ENCODE results near the gene GHDC. TPM values are rescaled to one million over a fixed set of nuclear protein-coding genes. Genes with fewer than 3 reads are reported as not detected.
"Not testable (repeated sequence)": the region's sequence is repeated elsewhere in the genome, so short reads cannot be mapped to it uniquely, and the experiment has no call there.

GHDC gene
- total RNA-seq, result 10 to 100 TPM; 13.2 to 17.5 TPM

GRCh38 chr17:42193969-42194899, at the start of gene GHDC:
Gene GHDC, minus strand, starts transcription at chr17:42194494. Its CDS starts 913 bp downstream, at chr17:42193581.
- Mint-ChIP-seq H3K4me3 (peak within 1 kb of the TSS; percentile 98), H3K9me3 (no peaks in the 10 kb centered on the region), H3K27ac (peak within 1 kb of the TSS; percentile 87 to 92), H3K36me3 (no peaks in the 10 kb centered on the region), H3K27me3 (no peaks in the 10 kb centered on the region), H3K4me1 (ENCODE audit: low read depth in 2 of 2) (peaks cover 13 to 16% of the 10 kb centered on the region in 2 donors)
- peak; percentile 93 to 97 for ATAC-seq
- peak; percentile 83 for DNase-seq (ENCODE audit: low spot score)

- Mint-ChIP-seq H3K4me3 (no peak overlapping the region), H3K4me1 (ENCODE audit: low read depth in 2 of 2) (peaks cover 35 to 45% of the 10 kb centered on the region in 2 donors), H3K27me3 (no peaks in the 10 kb centered on the region), H3K27ac (peak overlapping the region in 1 of 2 donors; percentile 4), H3K36me3 (no peaks in the 10 kb centered on the region), H3K9me3 (no peaks in the 10 kb centered on the region)
- DNase-seq (ENCODE audit: low spot score), result no peak
- ATAC-seq, result no peak
Observed at GRCh38 chr17:42243493-42243982, 49.2 kb upstream of the GHDC start.

DNA sequence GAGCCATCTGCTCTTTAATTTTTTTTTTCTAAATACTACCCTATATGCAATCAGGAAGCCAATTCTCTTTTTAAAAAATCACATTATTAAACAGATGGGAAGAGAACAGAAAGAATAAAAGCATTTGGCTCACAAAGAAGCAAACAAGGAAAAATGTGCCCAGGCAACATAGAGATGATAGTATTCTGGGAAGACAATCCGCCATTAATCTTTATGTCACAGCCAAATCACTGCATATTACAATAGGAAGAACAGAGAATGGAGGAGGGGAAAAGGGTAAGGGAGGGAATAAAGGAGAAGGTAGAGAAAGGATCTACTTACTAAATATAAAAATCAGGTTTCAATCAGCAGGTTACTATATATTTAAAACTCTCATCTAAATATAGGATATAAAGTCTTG, 47.6 kb upstream of the GHDC start:
- Mint-ChIP-seq H3K27ac (peak overlapping the region in 1 of 2 donors; percentile 38), H3K4me1 (ENCODE audit: low read depth in 2 of 2) (peaks cover 25 to 35% of the 10 kb centered on the region in 2 donors)

GRCh38 chr17:42240863-42241262, 46.6 kb upstream of the GHDC start:
- DNase-seq (ENCODE audit: low spot score); H3K4me3 Mint-ChIP-seq; H3K36me3 Mint-ChIP-seq; H3K9me3 Mint-ChIP-seq; H3K27me3 Mint-ChIP-seq; ATAC-seq: not testable (repeated sequence)
- Mint-ChIP-seq H3K27ac (peak overlapping the region in 1 of 2 donors; percentile 54), H3K4me1 (ENCODE audit: low read depth in 2 of 2) (peaks cover 24 to 30% of the 10 kb centered on the region in 2 donors)

More for the DNA sequence above, 47.6 kb upstream of the GHDC start:
- DNase-seq (ENCODE audit: low spot score) (no peak), ATAC-seq (no peak)
- Mint-ChIP-seq H3K4me3 (no peak overlapping the region), H3K27me3 (no peaks in the 10 kb centered on the region), H3K36me3 (no peaks in the 10 kb centered on the region), H3K9me3 (no peaks in the 10 kb centered on the region)

DNA sequence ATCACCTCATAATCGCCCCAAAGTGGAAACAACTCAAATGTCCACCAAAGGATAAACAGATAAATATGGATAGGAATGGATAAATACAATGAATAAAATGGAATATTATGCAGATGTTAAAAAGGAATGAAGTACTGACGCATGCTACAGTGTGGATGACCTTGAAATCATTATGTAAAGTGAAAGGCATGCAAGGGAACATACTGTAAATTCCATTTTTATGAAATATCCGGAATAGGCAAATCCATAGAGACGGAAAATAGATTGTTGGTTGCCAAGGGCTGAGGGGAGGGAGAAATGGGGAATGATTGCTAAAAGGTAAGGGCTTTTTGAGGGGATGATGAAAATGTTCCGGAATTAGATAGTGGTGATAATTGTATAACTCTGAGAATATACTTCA, 45.9 kb upstream of the GHDC start:
- no peaks in the 10 kb centered on the region for H3K9me3 Mint-ChIP-seq
- H3K4me1 Mint-ChIP-seq (ENCODE audit: low read depth in 2 of 2), result peaks cover 22 to 30% of the 10 kb centered on the region in 2 donors
- ATAC-seq, result no peak
- peak overlapping the region in 1 of 2 donors; percentile 54 for H3K27ac Mint-ChIP-seq
- H3K4me3 Mint-ChIP-seq, result no peak overlapping the region
- H3K27me3 Mint-ChIP-seq, result no peaks in the 10 kb centered on the region
- no peak for DNase-seq (ENCODE audit: low spot score)
- no peaks in the 10 kb centered on the region for H3K36me3 Mint-ChIP-seq

GRCh38 chr17:42239576-42239975, 45.3 kb upstream of the GHDC start:
- peak overlapping the region in 1 of 2 donors; percentile 54 for H3K27ac Mint-ChIP-seq
- DNase-seq (ENCODE audit: low spot score); H3K36me3 Mint-ChIP-seq; H3K27me3 Mint-ChIP-seq; H3K9me3 Mint-ChIP-seq; ATAC-seq; H3K4me3 Mint-ChIP-seq: not testable (repeated sequence)
- peaks cover 26 to 30% of the 10 kb centered on the region in 2 donors for H3K4me1 Mint-ChIP-seq (ENCODE audit: low read depth in 2 of 2)

DNA sequence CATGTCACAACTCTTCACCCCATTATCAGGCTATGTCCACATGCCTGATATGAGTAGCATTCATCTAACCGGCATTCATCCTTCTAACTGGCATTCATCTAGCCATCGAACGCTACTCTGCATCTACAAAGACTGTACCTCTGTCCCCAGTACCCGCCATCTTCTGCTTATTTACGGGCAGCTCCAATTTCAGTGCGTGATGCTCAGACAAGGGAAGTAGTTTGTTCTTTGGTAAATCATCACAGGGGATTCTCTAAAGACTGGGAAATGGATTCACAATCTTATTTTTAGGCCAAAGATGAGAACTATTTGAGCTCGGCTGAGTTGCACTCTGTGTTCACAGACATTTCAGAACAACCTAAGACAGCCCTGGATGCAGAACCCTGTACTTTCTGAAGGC, 42.5 kb upstream of the GHDC start:
- no peak for DNase-seq (ENCODE audit: low spot score)
- Mint-ChIP-seq H3K27me3 (no peaks in the 10 kb centered on the region), H3K9me3 (no peaks in the 10 kb centered on the region), H3K27ac (peak overlapping the region in 1 of 2 donors; percentile 28), H3K36me3 (no peaks in the 10 kb centered on the region), H3K4me1 (ENCODE audit: low read depth in 2 of 2) (peaks cover 18 to 23% of the 10 kb centered on the region in 2 donors), H3K4me3 (no peak overlapping the region)
- no peak for ATAC-seq

DNA sequence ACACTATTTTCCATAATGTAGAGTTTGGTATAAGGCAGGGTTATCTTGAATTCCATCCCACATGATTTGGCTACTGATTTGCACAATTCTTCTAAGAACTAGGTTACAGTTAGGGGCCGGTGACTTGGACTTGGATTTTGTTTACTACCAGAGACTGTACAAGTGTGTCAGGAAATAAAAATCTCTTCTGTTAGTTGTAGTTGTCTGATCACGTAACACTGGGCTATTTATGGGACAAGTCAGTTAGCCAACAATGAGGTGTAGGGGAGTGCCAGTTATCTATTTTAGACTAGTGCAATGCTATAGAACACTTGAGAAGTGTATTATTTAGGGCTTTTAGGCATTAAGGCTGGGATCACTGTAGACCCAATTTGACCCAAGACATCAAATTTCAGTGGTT, 39.7 kb upstream of the GHDC start:
- Mint-ChIP-seq H3K4me3 (no peak overlapping the region), H3K36me3 (no peaks in the 10 kb centered on the region), H3K9me3 (no peaks in the 10 kb centered on the region), H3K4me1 (ENCODE audit: low read depth in 2 of 2) (peaks cover 11 to 18% of the 10 kb centered on the region in 2 donors), H3K27ac (no peak overlapping the region), H3K27me3 (no peaks in the 10 kb centered on the region)
- ATAC-seq (no peak), DNase-seq (ENCODE audit: low spot score) (no peak)

- peaks cover 15 to 21% of the 10 kb centered on the region in 2 donors for H3K4me1 Mint-ChIP-seq (ENCODE audit: low read depth in 2 of 2)
- H3K27ac Mint-ChIP-seq, result no peak overlapping the region
- H3K4me3 Mint-ChIP-seq, result no peak overlapping the region
- H3K9me3 Mint-ChIP-seq, result no peaks in the 10 kb centered on the region
- H3K36me3 Mint-ChIP-seq, result no peaks in the 10 kb centered on the region
- no peaks in the 10 kb centered on the region for H3K27me3 Mint-ChIP-seq
- DNase-seq (ENCODE audit: low spot score) (no peak), ATAC-seq (no peak)
Observed at GRCh38 chr17:42233156-42233555, 38.9 kb upstream of the GHDC start.

GRCh38 chr17:42230225-42230624, 35.9 kb upstream of the GHDC start:
- Mint-ChIP-seq H3K9me3 (no peaks in the 10 kb centered on the region), H3K4me1 (ENCODE audit: low read depth in 2 of 2) (peaks cover 11 to 19% of the 10 kb centered on the region in 2 donors), H3K27me3 (no peaks in the 10 kb centered on the region), H3K36me3 (no peaks in the 10 kb centered on the region), H3K27ac (peak overlapping the region in 1 of 2 donors; percentile 47), H3K4me3 (no peak overlapping the region)
- DNase-seq (ENCODE audit: low spot score) (no peak), ATAC-seq (peak in 1 of 2 donors; percentile 92)

- Mint-ChIP-seq H3K4me1 (ENCODE audit: low read depth in 2 of 2) (peaks cover 11 to 13% of the 10 kb centered on the region in 2 donors), H3K36me3 (no peaks in the 10 kb centered on the region), H3K4me3 (no peak overlapping the region), H3K27ac (no peak overlapping the region), H3K27me3 (no peaks in the 10 kb centered on the region), H3K9me3 (no peaks in the 10 kb centered on the region)
- no peak for ATAC-seq
- no peak for DNase-seq (ENCODE audit: low spot score)
Observed at GRCh38 chr17:42227849-42228700, 33.8 kb upstream of the GHDC start.

GRCh38 chr17:42225646-42226045, 31.4 kb upstream of the GHDC start:
- H3K9me3 Mint-ChIP-seq, result no peaks in the 10 kb centered on the region
- ATAC-seq (no peak), DNase-seq (ENCODE audit: low spot score) (no peak)
- H3K27ac Mint-ChIP-seq, result no peak overlapping the region
- H3K27me3 Mint-ChIP-seq, result no peaks in the 10 kb centered on the region
- H3K36me3 Mint-ChIP-seq, result peaks cover 10% of the 10 kb centered on the region
- H3K4me1 Mint-ChIP-seq (ENCODE audit: low read depth in 2 of 2), result peaks cover 19% of the 10 kb centered on the region in 2 donors
- H3K4me3 Mint-ChIP-seq, result no peak overlapping the region

DNA sequence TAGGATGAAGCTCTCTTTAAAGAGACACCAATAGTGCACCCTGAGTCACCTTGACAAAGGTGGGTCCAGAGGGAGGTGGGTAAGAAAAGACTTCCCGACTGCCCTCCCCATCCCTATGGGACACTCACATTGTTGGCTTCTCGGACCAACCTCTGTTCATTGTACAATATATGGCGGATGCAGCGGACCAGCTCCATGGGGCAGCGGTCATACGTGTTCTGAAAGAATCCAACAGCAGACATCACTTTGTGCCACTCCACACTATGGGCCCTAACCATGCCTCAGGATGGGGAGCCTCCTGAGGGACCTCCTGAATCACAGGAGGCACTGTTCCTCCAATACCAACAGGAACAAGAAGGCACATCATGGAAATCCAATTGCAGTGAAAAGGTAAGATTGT, 30.4 kb upstream of the GHDC start:
- DNase-seq (ENCODE audit: low spot score) (no peak), ATAC-seq (no peak)
- peak overlapping the region in 1 of 2 donors; percentile 58 for H3K27ac Mint-ChIP-seq
- H3K4me1 Mint-ChIP-seq (ENCODE audit: low read depth in 2 of 2), result peaks cover 13 to 19% of the 10 kb centered on the region in 2 donors
- no peak overlapping the region for H3K4me3 Mint-ChIP-seq
- H3K36me3 Mint-ChIP-seq, result peaks cover 10% of the 10 kb centered on the region
- H3K9me3 Mint-ChIP-seq, result no peaks in the 10 kb centered on the region
- no peaks in the 10 kb centered on the region for H3K27me3 Mint-ChIP-seq

Measured in natural killer cell treated with Interleukin-12 subunit alpha and Interleukin-12 subunit beta and Interleukin-15 and Interleukin-18, amount 100 ng/mL, for 72 hours (primary cell).